Prostate gland (tissue), 2 donors: ENCODE data around the gene IFIT1B.

Source experiments
- CTCF ChIP-seq, 4 experiments: fragments of 200-600 bp in 2 of 4; fragments of 450-650 bp in 2 of 4; sonication (generic) in 2 of 4; IDR thresholded peaks; 1 replicate in 3 of 4; 2 replicates in 1 of 4; pipeline ENCODE4 v1.5.1; 2016 to 2019; ENCODE audit warnings: antibody characterized with exemption in 4 of 4, mild to moderate bottlenecking in 2 of 4, moderate library complexity in 2 of 4
- POLR2A ChIP-seq: fragments of 450-650 bp; IDR thresholded peaks from one replicate; pipeline ENCODE4 v1.6.1; 2016; ENCODE audit warnings: antibody characterized with exemption, mild to moderate bottlenecking

- TF ChIP-seq CTCF (IDR thresholded peaks at IDR 0.05) (no peak), POLR2A (no peak)
Measured at GRCh38 chr10:89425000-89425399, 47.1 kb downstream of the IFIT1B start.
